DMS79 treated with DMSO at 0.1 percent for 48 hours (cell line): ENCODE data around the gene RHOH.
A peak's percentile ranks its signal among the peaks of the same experiment; 100 is the strongest.
"Not testable (repeated sequence)": the region's sequence is repeated elsewhere in the genome, so short reads cannot be mapped to it uniquely, and the experiment has no call there.

Experiments
- DNase-seq: peaks from one replicate; lab custom pipeline; 2025; lab: John Stamatoyannopoulos, UW

RHOH gene, protein sequence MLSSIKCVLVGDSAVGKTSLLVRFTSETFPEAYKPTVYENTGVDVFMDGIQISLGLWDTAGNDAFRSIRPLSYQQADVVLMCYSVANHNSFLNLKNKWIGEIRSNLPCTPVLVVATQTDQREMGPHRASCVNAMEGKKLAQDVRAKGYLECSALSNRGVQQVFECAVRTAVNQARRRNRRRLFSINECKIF

DNA sequence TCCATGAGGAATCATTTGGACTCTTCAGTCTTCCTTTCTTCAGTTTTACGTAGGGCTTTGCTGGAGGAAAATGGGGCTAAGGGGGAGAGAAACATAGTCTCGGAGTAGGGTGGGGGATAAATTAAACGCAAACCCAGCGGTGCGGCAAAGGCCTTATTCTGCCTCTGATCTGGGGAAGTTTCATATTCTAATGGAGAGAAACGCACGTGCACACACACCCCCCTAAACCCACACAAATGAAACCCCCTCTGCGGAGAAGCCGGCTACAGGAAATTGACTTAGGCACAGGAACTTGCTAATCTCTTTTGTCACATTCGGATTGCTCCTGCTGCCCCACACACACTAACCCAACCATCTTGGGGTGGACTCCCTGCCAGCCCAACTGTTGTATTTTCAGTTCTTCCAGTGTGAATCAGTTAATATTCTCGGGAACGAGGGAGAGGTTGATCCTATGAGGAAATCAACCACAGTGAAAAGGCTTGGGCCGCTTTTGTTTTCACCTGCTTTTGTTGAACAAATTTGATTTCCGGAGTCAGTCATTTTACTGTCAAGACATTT lies at the start of gene RHOH:
Gene RHOH, plus strand, starts transcription at position 308 of the 558 bp plus-strand sequence. CDS start 46,356 bp downstream, outside the sequence.
- DNase-seq: no peak

DNA sequence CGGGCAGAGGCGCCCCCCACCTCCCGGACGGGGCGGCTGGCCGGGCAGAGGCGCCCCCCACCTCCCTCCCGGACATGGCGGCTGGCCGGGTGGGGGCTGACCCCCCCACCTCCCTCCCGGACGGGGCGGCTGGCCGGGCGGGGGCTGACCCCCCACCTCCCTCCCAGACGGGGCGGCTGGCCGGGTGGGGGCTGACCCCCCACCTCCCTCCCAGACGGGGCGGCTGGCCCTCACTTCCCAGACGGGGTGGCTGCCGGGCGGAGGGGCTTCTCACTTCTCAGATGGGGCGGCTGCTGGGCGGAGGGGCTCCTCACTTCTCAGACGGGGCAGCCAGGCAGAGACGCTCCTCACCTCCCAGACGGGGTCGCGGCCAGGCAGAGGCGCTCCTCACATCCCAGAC lies 49.3 kb upstream of the RHOH start:
- DNase-seq: not testable (repeated sequence)

GRCh38 chr4:40149960-40150385 lies 46.9 kb upstream of the RHOH start:
- peak; percentile 8 for DNase-seq

- DNase-seq: no peak
Measured at GRCh38 chr4:40150932-40151331, 45.9 kb upstream of the RHOH start.

- DNase-seq: no peak
Measured at GRCh38 chr4:40152637-40153036, 44.2 kb upstream of the RHOH start.

DNA sequence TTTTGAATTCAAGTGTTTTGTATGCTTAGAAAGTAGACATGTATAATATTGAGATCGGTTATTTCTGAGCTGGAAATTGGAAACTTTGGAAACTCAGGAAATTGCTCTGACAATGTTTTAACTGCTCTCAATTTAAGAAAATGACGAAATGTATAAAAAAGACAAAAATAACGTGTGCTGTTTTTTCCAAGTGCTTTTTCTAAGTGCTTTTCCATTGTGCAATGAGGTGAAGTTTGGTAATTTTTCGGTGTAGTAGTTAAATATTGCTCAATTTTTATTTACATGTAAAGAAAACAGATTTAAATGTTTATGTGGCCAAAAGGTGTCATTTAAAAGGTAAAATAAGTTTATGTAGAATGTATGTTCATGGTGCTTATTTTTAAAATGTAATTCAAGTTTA lies 39.4 kb upstream of the RHOH start:
- DNase-seq: no peak

- no peak for DNase-seq
Measured at GRCh38 chr4:40160258-40160657, 36.6 kb upstream of the RHOH start.

DNA sequence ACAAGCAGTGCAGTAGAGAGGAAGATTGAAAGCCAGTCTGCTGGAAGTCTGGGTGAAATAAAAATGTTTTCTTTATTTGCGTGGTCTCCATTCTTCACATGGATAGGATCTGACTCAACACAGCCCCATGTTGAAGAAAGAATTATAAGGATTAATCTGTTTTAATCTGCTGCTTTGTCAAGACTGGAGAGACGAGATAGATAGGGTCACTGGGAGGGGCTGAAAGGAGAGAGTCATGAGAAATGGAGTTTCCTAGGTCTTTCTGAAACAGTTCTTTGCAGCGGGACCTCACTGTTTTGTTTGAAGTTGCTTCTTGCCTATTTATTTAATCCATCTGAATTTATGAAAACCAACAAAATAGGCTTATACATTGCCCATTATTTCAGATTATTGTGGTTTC lies 32.4 kb upstream of the RHOH start:
- DNase-seq: no peak

GRCh38 chr4:40165916-40166315 lies 30.9 kb upstream of the RHOH start:
- no peak for DNase-seq

GRCh38 chr4:40168070-40168469 lies 28.8 kb upstream of the RHOH start:
- DNase-seq: no peak

DNA sequence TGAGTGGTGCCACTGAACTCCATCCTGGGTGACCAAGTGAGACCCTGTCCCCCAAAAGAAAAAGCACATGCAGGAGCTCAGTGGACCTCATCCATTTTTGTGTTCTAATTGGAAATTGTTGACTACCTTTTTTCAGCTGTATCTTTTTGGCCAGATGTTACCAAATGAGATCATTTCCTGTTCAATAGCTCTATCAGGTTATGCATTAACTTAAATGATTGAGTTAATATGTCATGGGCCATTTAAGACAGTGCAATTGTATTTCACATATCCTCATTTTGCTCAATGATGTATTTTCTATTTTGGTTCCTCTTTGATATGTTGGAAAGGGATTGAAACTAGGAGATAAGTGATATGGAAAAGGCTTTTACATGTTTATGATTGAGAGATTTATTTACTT lies 26.2 kb upstream of the RHOH start:
- no peak for DNase-seq

DNA sequence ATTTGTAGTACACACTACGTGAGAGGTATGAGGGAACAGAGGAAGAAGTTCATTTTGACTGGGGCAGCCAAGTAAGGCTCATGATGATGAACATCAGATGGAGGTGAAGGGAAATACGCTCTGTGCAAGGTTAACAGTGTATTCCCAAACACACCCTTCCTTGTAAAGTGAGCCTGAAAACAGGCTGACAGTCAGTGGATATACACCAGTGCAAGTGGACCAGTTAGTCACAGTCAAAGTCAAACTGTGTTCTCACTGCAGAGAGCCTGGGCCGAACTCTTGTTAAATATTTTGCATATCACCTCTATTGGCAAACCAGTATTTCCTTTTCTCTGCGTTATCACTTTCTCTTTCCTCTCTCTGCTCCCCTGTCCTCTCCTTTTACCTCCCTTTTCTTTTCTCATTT lies 23.4 kb upstream of the RHOH start:
- no peak for DNase-seq

DNA sequence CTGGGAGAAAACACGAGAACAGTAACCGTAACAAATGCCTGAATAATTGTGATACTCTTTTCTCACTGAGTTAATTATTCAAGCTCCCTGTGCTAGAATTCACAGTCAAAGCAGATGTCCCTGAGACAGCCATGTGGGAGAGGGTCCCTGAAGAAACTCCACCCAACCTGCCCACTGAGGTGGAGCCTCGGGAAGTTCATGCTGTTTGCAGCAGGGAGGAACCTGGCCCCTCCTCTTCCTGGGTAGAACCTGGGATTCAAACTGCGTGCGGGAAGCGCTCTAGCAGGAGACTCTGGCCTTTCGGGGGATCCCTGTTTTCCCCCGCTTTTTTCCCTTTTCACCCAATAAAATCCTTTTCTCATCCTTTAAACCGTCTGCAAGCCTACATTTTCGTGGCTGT lies 20.2 kb upstream of the RHOH start:
- no peak for DNase-seq

DNA sequence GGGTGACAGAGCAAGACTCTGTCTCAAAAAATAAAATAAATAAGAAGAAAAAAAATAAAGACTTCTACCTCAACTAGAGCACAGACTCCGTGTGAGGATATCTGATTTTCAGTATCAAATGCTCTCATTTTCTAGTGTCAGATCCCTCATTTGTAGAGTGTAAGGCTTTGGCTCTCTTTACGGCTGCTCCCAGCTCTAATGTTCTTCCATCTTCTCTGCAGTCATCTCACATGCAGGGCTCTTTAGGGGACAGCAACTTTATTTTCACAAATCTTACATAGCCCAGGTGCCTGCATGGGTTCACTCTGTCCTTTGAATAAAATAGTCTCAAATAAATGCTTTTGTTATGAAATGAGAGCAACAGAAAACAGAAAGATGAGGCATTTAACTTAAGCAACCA lies 19.2 kb upstream of the RHOH start:
- no peak for DNase-seq

- DNase-seq: no peak
Measured at GRCh38 chr4:40178672-40179071, 18.2 kb upstream of the RHOH start.

- no peak for DNase-seq
Measured at GRCh38 chr4:40179360-40179759, 17.5 kb upstream of the RHOH start.

- DNase-seq: no peak
Measured at GRCh38 chr4:40180356-40180755, 16.5 kb upstream of the RHOH start.

DNA sequence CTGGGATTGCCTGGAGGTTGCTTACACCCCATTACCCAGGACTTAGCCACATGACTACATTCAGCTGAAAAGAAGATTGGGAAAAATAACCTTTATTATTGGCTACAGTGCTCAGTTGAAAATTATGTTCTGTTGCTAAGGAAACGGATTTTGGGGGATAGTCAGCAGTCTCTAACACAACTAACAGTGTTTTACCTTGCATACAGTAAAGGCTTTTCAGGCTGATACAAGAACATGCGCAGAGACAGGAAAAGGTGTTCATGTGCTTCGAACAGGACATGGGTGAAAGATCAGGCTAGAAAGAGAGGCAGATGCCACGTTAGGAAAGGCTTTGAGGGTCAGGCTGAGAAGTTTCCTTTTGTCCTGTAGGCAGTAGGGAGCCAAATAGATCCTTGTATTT lies 14.8 kb upstream of the RHOH start:
- no peak for DNase-seq

DNA sequence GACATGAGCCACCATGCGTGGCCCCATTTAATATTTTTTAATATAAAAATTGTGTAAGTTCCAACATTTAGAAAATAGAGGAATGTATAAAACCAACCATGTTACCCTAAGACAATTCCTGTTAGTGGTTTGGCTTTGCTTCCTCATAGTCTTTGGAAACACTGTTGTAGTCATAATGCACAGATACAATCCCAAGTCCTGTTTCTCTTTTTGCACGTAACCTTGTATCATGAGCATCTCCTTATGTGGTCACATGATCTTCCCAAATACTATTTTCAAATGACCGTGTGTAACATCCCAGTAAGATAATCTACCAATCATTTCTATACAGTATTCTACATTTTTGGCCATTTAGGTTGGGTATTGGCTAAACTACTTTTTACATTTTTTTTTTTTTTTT lies 13.9 kb upstream of the RHOH start:
- no peak for DNase-seq

DNA sequence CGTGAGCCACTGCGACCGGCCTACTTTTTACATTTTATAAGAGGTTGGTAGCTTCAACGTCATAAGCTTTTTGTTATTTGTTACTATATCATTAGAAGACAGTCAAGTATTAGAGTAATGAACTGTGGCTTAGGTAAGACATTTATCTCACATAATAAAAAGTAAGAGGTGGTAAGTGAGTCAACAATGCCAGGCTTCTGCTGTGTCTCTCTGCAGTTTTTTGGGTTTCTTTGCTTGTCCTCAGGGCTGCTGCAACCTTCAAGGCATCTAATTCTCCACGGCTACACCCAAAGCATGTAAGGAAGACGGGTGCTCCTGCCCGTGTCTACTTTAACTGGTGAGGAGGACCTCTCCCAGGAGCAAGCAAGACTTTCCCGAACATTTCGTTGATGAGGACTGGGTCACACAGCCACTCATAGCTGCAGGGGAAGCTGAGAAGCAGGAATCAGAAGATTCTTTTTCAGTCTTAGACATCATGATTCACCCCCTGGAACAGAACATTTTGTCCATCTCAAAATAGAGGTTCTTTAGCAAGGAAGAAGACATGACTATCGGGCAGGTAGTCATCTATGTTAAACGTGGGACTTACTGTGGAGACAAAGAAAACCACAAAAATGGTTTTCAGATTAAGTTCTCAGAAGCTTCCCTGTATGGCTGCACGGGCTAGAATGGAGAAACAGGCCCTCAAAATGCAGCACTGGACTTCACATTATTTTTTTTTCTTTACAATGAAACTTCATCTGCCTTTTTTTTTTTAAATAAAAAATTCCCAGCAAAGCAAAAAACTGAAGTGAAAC lies 13.0 kb upstream of the RHOH start:
- no peak for DNase-seq

- DNase-seq: peak; percentile 30
Measured at GRCh38 chr4:40185830-40186664, 10.8 kb upstream of the RHOH start.

DNA sequence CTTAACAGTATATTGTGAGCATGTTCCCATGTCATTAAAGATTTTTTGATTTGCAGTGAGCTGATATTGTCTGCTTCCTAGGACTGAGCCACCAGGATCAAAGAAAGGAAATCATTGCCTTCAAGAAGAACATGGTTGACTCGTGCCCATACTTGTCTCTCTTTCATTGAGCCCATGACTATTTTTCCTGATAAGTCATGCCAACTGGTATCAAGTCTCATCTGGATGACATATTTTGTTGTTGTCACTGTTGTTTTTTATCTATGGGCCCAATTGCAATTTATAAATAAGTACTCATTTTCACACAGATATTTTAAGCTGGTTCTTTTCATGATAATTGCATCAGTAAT lies 10.2 kb upstream of the RHOH start:
- no peak for DNase-seq
